CD4-positive, alpha-beta T cell (primary cell): ENCODE results near the gene UBE2D2. TPM values are rescaled to one million over a fixed set of nuclear protein-coding genes. Genes with fewer than 3 reads are reported as not detected.
"Not testable (repeated sequence)": the region's sequence is repeated elsewhere in the genome, so short reads cannot be mapped to it uniquely, and the experiment has no call there.

Experiments used
- ATAC-seq: fragments of 200-7000 bp; cut with Tn5 transposase; one replicate; pipeline ENCODE4 v1.10.0; 2022; ENCODE audit warnings: mild to moderate bottlenecking; ENCODE audit not compliant: poor library complexity
- CTCF ChIA-PET: fragments of 350-600 bp; sonication (Branson Sonifier 250); formaldehyde crosslinking; loops from one replicate; lab custom pipeline; 2021; ENCODE audit warnings: antibody characterized with exemption, inconsistent platforms; lab: Charles Lee
- POLR2A ChIA-PET: fragments of 350-600 bp; sonication (Branson Sonifier 250); formaldehyde crosslinking; loops from one replicate; lab custom pipeline; 2021; ENCODE audit warnings: antibody characterized with exemption, inconsistent platforms; lab: Charles Lee
- DNase-seq, 14 experiments: peaks; one replicate each; pipeline ENCODE4 v3.0.0-alpha.2; 2013 to 2020; ENCODE audit warnings: mixed read lengths in 2 of 14
- H3K27ac ChIP-seq, 2 donors: one replicate each; pipeline versions ENCODE4 v1.5.1 to v1.7.0; 2013; ENCODE audit warnings: low read length in 2 of 2, low read depth in 1 of 2, mild to moderate bottlenecking in 1 of 2
- H3K27me3 ChIP-seq, 2 experiments: 1 replicate in 1 of 2; 2 replicates in 1 of 2; pipeline versions ENCODE4 v1.6.1 to v1.7.0; 2013; ENCODE audit warnings: low read length in 2 of 2, control low read depth in 1 of 2, mild to moderate bottlenecking in 1 of 2, moderate library complexity in 1 of 2; ENCODE audit not compliant: insufficient read depth in 2 of 2, control insufficient read depth in 1 of 2
- H3K36me3 ChIP-seq: one replicate; pipeline ENCODE4 v1.6.1; 2013; ENCODE audit warnings: low read length, control low read depth; ENCODE audit not compliant: insufficient read depth
- H3K4me1 ChIP-seq: one replicate; pipeline ENCODE4 v1.6.1; 2013; ENCODE audit warnings: low read length, control low read depth; ENCODE audit not compliant: insufficient read depth
- H3K4me3 ChIP-seq: one replicate; pipeline ENCODE4 v1.5.1; 2013; ENCODE audit warnings: mild to moderate bottlenecking, low read length, moderate library complexity
- H3K9me3 ChIP-seq, 2 experiments: 1 replicate in 1 of 2; 2 replicates in 1 of 2; pipeline versions ENCODE4 v1.6.1 to v1.7.0; 2013; ENCODE audit warnings: low read length in 2 of 2, mild to moderate bottlenecking in 2 of 2, control low read depth in 1 of 2, moderate library complexity in 1 of 2; ENCODE audit not compliant: control insufficient read depth in 1 of 2, insufficient read depth in 1 of 2
- H3K27ac Mint-ChIP-seq: one replicate; pipeline ENCODE4 v1.8.0; 2020; ENCODE audit warnings: mixed read lengths
- H3K27me3 Mint-ChIP-seq: one replicate; pipeline ENCODE4 v1.8.0; 2021; ENCODE audit warnings: mixed read lengths
- H3K36me3 Mint-ChIP-seq: one replicate; pipeline ENCODE4 v1.8.0; 2021; ENCODE audit warnings: low read depth, mixed read lengths
- H3K4me1 Mint-ChIP-seq: one replicate; pipeline ENCODE4 v1.8.0; 2021; ENCODE audit warnings: low read depth, mixed read lengths
- H3K4me3 Mint-ChIP-seq: one replicate; pipeline ENCODE4 v1.8.0; 2020; ENCODE audit warnings: mild to moderate bottlenecking, mixed read lengths
- H3K9me3 Mint-ChIP-seq: one replicate; pipeline ENCODE4 v1.8.0; 2020; ENCODE audit warnings: mixed read lengths
- intact Hi-C, 2 experiments: fragments of 100-400 bp; cut with DNase I in 1 of 2; cut with micrococcal nuclease in 1 of 2; formaldehyde crosslinking; loops; one replicate each; pipeline versions ENCODE4 v1.15.1 to v1.9.0; 2023 to 2025; cut with DNase I, micrococcal nuclease
- total RNA-seq, 174 experiments: library from RNA in 2 of 174; stranded (reverse) in 2 of 174; gene quantifications; one replicate each; pipeline ENCODE4 v1.2.3 and lab custom pipeline; 2021 to 2026
- TF ChIP-seq, protein P1 (sequence below): fragments of 200-600 bp; IDR thresholded peaks from one replicate; pipeline ENCODE4 v1.8.0; 2022; ENCODE audit warnings: antibody characterized with exemption, mild to moderate bottlenecking

The UBE2D2 gene
- total RNA-seq, 2 experiments from 2014 or later: 164 to 174 TPM

DNA sequence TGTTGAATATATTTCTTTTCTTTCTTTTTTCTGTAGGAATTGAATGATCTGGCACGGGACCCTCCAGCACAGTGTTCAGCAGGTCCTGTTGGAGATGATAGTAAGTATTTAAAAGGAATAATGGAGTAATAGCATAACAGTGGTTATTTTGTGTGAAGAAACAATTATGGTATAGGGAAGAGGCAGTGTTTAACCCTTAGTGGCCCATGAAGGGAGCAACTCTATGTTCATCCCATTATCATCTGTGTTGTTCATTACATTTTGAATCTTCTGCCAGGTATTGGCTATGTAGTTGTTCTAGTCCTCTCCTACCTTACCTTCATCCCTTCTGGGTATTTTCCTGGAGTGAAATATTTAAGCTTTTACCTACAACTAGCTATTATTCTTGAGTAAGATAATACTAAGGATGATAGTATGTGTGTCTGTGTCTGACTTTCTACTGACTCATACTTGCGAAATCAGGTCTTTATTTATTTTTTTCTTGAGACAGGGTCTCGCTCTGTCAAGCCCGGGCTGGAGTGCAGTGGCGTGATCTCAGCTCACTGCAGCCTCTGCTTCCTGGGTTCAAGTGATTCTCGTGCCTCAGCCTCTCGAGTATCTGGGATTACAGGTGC is 39.3 kb downstream of the UBE2D2 start:
- TF ChIP-seq, protein P1, sequence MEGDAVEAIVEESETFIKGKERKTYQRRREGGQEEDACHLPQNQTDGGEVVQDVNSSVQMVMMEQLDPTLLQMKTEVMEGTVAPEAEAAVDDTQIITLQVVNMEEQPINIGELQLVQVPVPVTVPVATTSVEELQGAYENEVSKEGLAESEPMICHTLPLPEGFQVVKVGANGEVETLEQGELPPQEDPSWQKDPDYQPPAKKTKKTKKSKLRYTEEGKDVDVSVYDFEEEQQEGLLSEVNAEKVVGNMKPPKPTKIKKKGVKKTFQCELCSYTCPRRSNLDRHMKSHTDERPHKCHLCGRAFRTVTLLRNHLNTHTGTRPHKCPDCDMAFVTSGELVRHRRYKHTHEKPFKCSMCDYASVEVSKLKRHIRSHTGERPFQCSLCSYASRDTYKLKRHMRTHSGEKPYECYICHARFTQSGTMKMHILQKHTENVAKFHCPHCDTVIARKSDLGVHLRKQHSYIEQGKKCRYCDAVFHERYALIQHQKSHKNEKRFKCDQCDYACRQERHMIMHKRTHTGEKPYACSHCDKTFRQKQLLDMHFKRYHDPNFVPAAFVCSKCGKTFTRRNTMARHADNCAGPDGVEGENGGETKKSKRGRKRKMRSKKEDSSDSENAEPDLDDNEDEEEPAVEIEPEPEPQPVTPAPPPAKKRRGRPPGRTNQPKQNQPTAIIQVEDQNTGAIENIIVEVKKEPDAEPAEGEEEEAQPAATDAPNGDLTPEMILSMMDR: no peak
- H3K27me3 Mint-ChIP-seq: no peaks in the 10 kb centered on the region
- Histone ChIP-seq H3K27ac (no peak overlapping the region), H3K27me3 (no peaks in the 10 kb centered on the region), H3K4me3 (no peak overlapping the region), H3K4me1 (peaks cover 7% of the 10 kb centered on the region), H3K36me3 (peaks cover 46% of the 10 kb centered on the region), H3K9me3 (peaks cover 0 to 4% of the 10 kb centered on the region in 2 experiments)
- ATAC-seq (no peak), DNase-seq (no peak)
- H3K4me3 Mint-ChIP-seq: no peak overlapping the region
- intact Hi-C loops: no loop called here
- peaks cover 30% of the 10 kb centered on the region for H3K4me1 Mint-ChIP-seq
- H3K36me3 Mint-ChIP-seq: peaks cover 58% of the 10 kb centered on the region
- ChIA-PET CTCF (interaction anchor here (1.3 kb wide), 1 partner anchor 25 kb away, joined by 3 read pairs; no protein-coding TSS in a partner anchor), POLR2A (interaction anchor here (0.7 to 1.1 kb wide), 2 partner anchors 12 to 35 kb away, joined by 3 to 4 read pairs; no protein-coding TSS in a partner anchor)
- no peaks in the 10 kb centered on the region for H3K9me3 Mint-ChIP-seq
- peak overlapping the region; percentile 44 for H3K27ac Mint-ChIP-seq

- Histone ChIP-seq H3K9me3 (peaks cover 0 to 4% of the 10 kb centered on the region in 2 experiments), H3K36me3 (peaks cover 51% of the 10 kb centered on the region)
- CTCF ChIA-PET: no interaction called here
Measured at GRCh38 chr5:139601429-139601828, 40.3 kb downstream of the UBE2D2 start.

GRCh38 chr5:139601948-139602347 is 40.8 kb downstream of the UBE2D2 start:
- H3K27ac ChIP-seq, H3K27me3 ChIP-seq, DNase-seq, H3K4me3 ChIP-seq, intact Hi-C loops, H3K27ac Mint-ChIP-seq, CTCF ChIA-PET, ATAC-seq, H3K27me3 Mint-ChIP-seq, POLR2A ChIA-PET, H3K9me3 ChIP-seq, H3K4me1 ChIP-seq, H3K9me3 Mint-ChIP-seq, H3K4me3 Mint-ChIP-seq: not testable (repeated sequence)
- Mint-ChIP-seq H3K4me1 (peaks cover 32% of the 10 kb centered on the region), H3K36me3 (peaks cover 71% of the 10 kb centered on the region)
- H3K36me3 ChIP-seq: peaks cover 53% of the 10 kb centered on the region

More at GRCh38 chr5:139601429-139601828, 40.3 kb downstream of the UBE2D2 start:
- H3K27ac ChIP-seq: no peak overlapping the region
- no peaks in the 10 kb centered on the region for H3K27me3 ChIP-seq
- POLR2A ChIA-PET: no interaction called here
- Mint-ChIP-seq H3K9me3 (no peaks in the 10 kb centered on the region), H3K4me3 (no peak overlapping the region), H3K27me3 (no peaks in the 10 kb centered on the region), H3K36me3 (peaks cover 68% of the 10 kb centered on the region), H3K4me1 (peaks cover 33% of the 10 kb centered on the region), H3K27ac (no peak overlapping the region)
- ATAC-seq (no peak), DNase-seq (no peak)
- H3K4me3 ChIP-seq: no peak overlapping the region
- TF ChIP-seq, protein P1: no peak
- intact Hi-C loops: no loop called here
- peaks cover 5% of the 10 kb centered on the region for H3K4me1 ChIP-seq
